ENCODE data around the gene PDE8A.

The PDE8A gene

DNA sequence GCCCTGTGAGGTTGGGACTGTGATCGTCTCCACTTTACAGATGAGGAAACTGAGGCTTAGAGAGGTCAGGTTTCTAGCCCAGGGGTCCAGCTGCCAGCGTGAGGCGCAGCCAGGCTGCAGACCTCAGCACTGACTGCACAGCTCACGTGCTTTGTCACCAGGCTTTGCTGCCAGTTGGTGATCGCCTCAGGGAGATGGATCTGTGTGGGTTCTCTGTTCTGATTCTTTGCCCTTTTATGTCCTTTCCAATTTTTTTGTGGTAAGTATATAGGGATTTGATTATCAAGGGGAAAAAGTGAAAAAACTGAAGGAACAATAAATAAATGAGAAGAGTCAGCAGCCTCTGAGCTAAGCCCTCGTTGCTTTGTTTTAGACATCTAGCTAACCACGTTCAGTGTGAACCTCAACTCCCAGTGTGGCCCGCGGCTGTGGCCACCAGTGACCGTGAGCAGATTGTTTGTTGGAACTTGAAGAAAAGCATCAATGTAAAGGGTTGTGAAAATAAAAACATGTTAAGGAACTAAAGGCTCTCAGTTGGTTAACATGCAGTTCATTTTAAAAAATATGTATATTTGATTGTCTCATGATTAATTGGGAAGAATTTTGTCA lies 117.6 kb downstream of the PDE8A start:
- DNase-seq, result no peak

DNA sequence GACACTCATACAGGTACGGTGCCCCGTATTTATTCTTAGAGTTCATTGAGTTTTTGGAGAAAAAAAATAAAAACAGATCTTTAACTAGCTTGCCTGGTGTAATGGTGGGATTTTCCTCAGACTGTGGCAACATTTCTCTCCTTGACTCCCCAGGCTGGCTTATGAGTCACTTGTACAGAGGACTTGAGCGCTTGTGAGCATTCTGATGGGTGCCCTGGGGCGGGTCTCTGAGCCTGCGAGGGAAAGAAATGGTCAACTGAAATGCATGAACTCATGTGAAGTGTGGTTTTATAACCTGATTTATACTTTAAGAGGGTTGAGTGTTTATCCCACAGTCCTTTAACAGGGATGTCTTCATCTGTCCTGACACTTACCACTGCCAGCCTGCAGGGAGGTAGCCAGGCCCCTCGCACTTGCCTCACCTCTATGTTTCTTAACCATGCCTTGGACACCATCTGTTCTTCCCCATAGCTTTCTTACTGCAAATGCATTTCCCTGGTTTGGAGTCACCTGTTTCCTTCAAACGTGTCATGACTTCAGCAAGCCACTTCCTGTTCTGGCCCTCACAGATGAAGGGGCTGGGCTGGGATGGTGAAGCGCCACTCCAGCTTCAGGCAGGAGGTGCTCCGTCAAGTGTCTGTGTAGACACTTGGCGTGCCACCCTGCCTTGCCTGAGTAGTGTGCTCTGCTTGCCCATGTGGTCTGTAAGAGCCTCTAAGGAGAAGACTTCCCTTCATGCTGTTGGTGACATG lies 118.7 kb downstream of the PDE8A start:
- DNase-seq, result no peak

DNA sequence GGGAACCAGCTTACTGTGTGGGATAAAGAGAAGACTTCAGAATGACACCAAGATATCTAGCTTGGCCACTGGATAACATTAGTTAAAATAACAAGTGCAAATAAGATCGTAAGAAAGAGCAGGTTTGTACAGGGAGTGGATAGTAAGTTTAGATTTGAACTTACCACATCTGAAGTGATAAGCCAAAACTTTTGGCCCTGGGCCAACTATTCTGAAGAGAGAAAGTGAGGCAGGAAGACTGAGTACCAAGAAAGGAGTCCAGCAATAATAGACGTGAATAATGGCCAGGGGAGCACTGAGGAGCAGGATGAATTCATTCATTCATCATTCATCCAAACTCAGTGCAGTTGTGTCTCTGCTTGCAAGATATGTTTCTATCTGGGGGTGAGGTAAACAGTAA lies 122.9 kb downstream of the PDE8A start:
- DNase-seq, result no peak

DNA sequence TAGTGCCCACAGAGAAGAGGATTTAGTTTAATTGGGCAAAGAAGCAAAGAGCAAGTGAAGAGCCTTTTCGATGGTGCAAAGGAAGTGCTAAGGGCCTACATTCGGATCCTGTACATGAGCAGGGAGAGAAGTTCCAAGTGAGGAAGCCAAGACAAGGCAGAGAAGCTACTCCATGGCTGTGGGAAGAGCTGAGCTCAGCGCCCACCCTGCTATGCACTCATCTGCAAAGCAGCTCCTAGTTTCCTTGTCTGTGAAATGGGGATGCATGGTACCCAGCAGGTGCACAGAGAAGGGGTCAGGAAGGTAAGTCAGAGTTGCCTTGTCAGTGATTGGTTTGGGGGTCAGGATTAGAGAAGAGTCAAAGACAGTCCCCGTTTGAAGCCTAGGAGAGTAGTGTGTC lies 126.5 kb downstream of the PDE8A start:
- DNase-seq, result no peak

DNA sequence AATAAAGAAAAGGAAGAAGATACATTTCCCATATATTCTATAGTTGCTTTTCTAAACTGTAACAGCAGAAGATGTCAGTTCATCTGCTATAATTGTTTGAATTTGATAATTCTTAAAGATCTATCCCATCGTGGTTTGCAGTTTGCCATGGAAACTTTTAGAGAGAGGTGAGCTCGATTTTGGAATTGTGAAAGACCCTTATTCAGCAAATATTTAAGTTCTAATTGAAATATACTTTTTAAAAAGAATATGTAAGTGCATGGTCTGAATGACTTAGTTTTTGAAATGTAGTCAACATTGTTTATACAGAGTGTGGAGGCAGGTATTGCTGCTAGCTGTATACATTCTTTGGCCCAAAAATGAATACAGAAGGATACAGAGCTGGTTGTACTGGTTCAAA lies 127.7 kb downstream of the PDE8A start:
- no peak for DNase-seq

DNA sequence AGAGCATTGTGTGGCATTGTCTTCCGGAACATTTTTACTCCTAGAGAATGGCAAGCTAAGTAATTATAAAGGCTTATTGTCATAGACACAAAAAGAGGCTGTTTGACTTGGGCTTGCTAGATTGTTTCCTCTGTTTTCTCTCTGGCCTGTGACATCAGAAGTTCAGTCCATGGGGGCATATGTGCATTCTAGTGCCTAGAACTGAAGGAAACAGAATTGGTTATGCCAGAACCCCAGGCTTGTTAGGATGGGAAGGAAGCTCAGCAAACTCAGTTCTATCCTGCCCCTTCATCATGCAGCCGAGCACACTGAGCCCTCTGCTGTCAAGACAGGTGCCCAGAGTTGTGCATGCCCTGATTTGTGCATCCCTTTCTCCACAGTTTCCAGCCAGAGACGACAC lies 131.3 kb downstream of the PDE8A start:
- DNase-seq, result no peak

DNA sequence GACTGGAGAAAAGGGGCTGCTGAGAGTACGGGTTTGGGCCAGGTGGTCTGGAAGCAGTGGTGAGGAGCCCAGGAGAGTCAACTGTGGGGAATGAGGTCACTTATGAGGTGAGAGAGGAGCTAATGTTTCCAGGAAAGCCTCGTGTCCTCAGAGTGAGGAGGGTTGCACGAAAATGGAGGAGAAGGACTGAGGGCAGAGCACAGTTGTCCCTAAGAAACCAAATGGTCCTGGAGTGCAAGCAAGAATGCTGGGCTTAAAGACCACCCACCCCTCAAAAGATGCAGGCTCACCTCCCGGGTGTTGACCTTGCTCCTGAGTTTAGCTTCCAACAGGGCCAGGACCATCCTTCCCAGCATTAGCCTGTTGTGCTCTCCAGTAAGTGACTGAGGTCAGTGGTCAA lies 133.2 kb downstream of the PDE8A start:
- no peak for DNase-seq

DNA sequence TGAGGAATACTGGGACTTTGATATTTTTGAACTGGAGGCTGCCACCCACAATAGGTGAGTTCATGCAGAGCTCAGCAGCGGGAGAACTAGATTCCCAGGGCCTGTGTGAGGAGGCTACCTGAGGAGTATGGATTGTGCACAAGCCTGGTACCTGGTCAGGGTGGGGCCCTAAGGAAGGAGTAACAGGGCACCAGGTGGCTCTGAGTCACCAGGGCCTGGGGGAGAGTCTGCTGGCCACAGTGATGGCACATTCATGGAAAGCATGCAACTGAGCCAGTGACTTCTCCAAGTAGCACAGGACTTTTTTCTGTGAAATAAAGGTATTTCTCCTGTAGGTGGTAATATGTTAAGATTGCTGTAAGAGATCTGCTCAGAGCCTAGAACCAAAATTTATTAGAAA lies 134.4 kb downstream of the PDE8A start:
- no peak for DNase-seq

DNA sequence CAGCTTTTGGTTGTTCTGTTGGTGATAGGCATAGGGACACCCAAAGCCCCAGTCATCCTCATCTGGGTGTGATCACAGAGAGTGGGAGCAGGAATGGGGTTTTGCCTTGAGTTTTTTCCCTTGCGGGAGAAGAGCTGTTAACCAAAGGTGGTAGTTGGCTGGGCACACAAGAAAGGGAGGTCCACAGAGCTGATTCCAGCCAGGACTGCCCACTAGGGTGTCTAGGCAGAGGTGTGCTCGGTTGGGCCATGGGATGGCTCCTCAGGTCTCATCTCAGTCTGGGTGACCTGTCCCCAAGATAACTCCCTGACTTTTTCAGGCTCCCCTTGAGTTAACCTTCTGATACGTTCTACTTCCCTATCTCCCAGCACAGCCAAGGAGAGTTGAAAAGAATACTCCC lies 134.8 kb downstream of the PDE8A start:
- DNase-seq, result no peak

DNA sequence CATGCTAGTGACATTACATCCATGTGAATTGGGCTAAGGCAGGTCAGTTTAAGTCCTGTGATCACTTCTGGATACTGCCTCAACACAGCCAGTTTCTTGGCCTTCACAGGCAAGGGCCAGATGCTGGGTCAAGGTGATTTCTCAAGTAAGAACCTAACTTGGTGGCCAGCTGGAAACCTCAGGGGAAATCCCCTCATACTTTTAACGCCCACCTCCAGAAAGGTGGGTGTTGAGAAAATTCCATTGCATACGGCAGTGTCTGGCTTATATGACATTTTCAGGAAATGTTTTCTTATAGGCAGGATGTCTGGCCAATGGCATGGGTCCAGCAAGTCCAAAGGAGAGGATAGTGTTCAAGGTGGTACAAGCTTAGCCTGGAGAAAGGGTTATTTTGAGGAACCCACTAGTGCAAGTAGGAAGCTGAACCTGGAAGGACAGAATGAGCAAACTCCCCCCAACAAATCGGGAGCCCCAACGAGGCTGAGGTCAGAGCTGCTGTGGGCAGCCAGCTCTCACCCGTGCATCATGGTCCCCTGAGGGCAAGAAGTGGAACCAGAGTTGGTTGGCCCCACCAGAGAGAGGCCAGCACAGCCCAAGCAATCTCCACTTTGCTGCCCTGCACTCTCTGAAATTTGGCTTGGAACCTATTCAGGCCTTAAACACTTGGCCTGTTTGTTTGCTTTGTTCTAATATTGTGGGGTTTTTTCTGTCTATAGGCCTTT lies 135.4 kb downstream of the PDE8A start:
- DNase-seq, result no peak

DNA sequence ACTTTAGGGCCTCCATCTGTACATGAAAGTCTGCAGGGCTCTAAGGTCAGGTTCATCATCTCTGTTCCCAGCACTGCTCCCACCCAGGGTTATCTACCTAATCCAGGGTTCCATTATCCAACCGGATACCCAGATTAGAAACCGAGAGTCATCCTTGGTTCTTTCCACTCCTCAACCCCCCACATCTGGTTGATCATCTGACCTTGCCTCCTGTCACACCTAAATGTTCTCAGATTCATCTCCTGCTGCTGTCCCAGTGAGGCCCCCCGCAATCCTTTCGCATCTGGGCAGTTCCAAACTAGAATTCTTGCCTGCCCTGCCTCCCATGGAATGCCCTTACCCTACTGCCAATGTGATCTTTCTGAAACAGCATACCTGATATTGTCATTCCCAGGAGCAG lies 136.5 kb downstream of the PDE8A start:
- no peak for DNase-seq

DNA sequence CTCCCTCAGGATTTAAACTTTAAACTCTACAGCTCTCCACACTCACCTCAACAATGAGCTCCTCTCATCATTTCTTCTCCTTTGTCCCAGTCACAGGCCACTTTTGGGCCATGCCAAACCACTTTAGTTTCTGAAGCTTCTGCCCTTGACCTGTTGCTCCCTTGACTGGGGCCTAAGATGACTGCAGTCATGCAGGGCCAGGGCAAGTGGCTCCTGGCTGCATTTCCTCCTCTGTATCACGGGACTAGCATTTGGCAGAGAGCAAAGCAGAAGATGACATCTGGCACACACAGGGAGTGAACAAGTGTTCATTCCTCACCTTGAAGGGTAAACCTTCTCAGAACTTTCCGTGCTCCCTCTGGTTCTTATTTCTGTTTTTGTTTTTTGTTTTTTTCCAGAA lies 136.9 kb downstream of the PDE8A start:
- DNase-seq, result no peak

DNA sequence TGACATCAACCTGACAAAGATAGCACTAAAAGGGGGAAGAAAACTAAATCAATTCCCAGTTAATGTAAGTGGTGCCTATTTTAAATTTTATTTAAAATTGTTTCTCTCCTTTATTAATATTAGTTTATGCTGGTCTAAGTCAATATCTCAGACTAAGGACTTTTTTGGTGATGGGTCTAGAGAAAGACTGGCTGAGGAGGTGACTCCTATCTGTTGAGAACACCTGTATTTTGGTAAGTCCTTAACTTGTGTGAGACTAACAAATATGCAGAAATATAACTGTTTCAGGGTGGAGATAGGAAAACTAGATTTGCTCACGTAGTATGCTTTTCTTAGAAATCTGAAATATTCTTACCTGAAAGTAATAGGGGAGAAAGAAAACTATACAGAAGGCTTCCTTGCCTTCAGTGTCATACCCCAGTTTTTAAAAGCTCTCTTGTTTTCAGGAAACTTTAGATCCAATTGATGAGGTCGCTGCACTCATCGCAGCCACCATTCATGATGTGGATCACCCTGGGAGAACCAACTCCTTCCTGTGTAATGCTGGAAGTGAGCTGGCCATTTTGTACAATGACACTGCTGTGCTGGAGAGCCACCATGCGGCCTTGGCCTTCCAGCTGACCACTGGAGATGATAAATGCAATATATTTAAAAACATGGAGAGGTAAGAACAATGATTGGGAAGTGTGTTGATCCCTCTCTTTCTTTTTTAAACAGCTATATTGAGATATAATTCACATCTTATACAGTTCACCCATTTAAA lies 138.9 kb downstream of the PDE8A start:
- DNase-seq, result no peak

DNA sequence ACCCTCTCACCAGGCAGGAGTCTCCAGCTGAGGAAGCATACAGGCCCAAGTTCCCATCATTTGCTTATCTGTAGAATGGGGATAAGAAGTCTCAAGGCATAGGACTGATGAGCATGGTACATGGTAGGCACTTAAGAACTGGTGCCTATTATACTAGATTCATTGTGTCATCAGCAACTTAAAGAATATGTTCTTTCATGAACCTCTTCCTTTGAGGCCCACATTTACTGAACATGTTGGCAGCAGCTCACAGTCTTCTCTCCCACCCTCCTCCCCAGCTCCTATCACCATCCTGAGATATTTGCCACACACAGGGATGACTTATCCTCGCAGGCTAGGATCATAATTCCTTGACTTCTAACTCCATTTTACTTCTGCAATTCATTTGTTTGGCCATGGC lies 142.5 kb downstream of the PDE8A start:
- no peak for DNase-seq

DNA sequence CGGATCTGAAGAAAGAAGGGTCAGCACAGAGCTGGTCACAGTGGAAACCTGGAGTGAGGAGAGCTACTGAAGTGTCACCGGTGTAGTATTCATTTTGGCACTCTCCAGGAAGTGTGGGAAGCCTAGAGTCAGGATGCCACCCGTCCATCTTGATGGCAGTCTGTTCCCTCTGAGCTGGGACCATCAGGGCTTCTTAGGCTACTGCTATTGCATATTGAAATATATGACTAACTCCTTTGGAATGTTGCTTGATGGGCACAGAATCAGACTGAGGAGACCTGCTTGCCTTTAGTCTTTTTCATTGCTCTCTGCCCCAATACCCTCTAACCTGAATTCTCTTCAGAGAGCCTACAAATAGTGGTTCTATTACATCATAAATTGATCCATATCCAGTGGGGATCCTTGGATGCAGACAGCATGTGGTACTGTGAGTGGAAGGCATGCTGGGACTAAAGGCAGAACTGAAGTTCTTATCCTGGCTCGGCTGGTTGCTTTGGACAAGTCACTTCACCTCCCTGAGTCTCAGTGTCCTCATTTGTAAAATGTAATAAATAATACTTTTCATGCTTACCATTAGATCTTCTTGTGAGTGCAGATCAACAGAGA lies 143.5 kb downstream of the PDE8A start:
- DNase-seq, result no peak

DNA sequence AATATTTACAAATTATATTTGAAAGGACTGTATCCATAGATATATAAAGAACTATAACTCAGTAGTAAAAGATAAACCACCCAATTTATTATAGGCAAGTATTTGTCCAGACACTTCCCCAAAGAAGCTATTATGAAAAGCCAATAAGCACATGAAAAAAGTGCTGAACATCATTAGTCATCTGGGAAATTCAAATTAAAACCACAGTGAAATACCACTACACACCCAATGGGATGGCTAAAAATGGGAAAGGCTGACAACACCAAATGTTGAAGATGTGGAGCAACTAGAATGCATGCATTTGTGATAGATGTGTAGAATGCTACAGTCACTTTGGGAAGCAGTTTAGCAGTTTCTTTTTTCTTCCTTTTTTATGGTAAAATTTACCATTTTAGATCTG lies 147.0 kb downstream of the PDE8A start:
- no peak for DNase-seq

DNA sequence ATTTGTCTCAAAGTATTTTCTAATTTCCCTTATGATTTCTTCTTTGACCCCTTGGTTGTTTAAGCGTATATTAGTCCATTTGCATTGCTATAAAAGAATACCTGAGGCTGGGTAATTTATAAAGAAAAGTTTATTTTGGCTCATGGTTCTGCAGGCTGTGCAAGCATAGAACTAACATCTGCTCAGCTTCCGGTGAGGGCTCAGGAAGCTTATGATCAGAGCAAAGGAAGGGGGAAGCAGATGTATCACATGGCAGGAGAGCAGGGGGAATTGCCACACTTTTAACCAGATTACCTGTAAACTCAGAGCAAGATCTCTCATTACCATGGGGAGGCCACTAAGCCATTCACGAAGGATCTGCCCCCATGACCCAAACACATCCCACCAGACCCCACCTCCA lies 148.2 kb downstream of the PDE8A start:
- no peak for DNase-seq

DNA sequence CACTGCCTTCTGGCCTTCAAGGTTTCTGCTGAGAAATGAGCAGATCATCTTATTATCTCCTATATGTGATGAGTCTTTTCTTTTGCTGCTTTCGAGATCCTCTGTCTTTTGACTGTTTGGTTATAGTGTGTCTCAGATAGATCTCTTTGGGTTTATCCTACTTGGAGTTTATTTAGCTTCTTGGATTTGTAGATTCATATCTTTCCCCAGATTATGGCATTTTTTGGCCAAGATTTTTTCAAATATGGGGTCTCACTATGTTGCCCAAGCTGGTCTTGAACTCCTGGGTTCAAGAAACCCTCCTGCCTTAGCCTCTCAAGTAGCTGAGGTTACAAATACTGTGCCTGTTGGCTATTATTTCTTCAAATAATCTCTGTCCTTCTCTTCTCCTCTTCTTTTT lies 150.3 kb downstream of the PDE8A start:
- DNase-seq, result no peak

DNA sequence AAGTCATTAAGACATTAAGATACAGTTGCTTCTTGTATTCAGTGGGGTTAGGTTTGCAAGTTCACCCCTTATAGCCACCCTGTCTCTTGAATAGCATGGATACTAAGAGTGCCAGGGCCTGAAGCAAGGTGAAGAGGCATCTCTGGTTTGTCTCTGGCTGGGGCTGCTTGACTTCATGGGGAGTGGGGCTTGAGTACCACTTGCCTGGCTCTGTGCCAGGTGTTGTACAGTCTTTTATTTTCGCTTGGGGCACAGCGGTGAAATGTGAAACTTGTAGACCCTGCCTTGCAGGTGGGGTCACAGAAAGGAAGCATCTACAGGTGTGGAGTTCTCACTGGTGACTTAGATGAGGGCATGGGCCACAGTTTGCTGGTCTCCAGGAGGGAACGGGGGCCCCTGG lies 152.1 kb downstream of the PDE8A start:
- DNase-seq, result no peak

DNA sequence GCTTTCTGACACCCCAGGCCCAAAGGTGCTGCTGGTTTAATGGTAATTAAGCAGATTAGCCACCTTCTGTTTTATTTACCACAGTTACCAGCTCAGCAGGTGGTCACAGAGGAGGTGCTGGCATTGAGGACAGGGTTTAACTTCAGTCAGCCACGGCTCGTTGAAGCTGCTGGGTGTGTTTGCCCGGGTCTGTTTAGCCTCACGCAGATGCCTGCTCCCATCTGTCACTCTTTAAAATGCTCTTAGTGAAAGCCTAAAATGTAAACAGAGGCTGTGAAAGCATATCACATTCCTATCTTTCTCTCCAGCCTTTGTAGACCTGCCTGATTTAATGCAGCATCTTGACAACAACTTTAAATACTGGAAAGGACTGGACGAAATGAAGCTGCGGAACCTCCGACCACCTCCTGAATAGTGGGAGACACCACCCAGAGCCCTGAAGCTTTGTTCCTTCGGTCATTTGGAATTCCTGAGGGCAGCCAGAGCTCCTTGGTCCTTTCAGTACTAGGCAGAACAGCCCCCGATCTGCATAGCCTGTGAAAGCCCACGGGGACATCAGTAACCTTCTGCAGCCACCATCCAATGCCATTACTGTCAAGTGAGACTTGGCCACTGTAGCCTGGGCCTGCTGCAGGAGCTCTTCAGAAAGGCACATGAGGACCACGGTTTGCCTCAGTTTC lies 156.0 kb downstream of the PDE8A start:
- no peak for DNase-seq

DNA sequence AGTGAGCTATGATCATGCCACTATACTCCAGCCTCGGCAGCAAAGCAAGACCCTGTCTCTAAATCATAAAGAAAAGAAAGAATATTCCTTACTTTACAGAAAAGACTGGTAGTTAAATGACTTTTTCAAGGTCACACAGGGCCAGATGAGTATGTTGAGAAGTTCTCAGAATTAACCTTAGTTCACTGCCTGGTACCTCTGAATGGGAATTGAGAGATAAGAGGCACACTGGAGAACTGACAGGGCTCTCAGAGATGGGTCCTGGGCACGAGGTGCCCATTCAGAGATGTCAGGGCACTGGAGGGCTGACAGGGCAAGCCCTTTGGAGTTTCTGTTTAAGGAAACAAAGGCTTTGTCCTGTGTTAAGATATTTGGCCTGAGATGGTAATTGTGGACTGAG lies 157.7 kb downstream of the PDE8A start:
- DNase-seq, result no peak

DNA sequence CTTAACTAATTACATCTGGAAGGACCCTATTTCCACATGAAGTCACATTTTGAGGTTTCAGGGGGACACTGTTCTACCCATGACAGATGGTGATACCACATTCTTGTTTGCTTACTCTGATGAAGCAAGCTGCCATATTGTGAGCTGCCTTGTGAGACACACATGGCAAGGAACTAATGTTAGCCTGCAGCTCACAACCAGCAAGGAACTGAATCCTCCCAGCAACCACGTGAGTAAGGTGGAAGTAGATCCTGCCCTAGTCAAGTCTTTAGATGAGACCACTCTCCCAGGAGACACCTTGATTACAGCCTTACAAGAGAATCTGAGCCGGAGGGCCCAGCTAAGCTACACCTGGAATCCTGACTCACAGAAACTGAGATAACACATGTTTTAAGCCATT lies 160.1 kb downstream of the PDE8A start:
- DNase-seq, result no peak

DNA sequence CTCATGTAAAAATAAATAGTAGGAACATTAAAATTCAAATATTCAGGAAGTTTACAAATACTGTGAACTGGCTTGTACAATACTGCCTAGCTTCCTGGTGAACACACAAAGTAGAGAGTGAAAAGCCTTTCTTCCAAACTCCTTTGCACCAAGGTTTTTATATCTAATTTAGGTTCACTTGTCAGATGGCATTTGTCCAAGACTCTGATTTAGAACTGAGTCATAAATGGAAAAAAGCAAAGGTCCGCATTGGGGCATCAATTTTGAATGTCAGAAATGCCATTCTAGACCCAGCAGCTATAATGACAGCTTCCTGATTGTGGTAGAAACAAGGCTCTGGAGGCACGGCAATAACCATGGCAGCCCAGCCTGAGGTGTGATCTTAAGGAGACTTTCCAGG lies 160.7 kb downstream of the PDE8A start:
- DNase-seq, result no peak

Measured in stimulated activated naive CD4-positive, alpha-beta T cell treated with Interleukin-2 at 50 U/mL for 16 hours (primary cell).